RWPE2 (cell line): ENCODE measurements around the gene SV2B.

Experiments
- ATAC-seq: fragments of 200-7000 bp; cut with Tn5 transposase; 3 replicates; pipeline ENCODE4 v1.9.1; 2021; ENCODE audit warnings: low read depth
- DNase-seq: peaks from one replicate; pipeline ENCODE4 v3.0.0-alpha.2; 2020; ENCODE audit warnings: low spot score
- H3K27ac ChIP-seq: fragments of 450-650 bp; 2 replicates; pipeline ENCODE4 v1.5.1; 2017; ENCODE audit warnings: mild to moderate bottlenecking; ENCODE audit not compliant: poor library complexity, severe bottlenecking
- H3K27me3 ChIP-seq: fragments of 250-450 bp; sonication (Bioruptor Pico); 2 replicates; pipeline ENCODE4 v1.5.1; 2021; ENCODE audit warnings: mild to moderate bottlenecking, moderate library complexity; ENCODE audit not compliant: insufficient read depth, poor library complexity, severe bottlenecking
- H3K36me3 ChIP-seq: fragments of 250-450 bp; sonication (Bioruptor Pico); 2 replicates; pipeline ENCODE4 v1.5.1; 2020; ENCODE audit warnings: low read depth, mild to moderate bottlenecking, moderate library complexity
- H3K4me1 ChIP-seq: fragments of 250-450 bp; sonication (Bioruptor Pico); 2 replicates; pipeline ENCODE4 v1.5.1; 2021; ENCODE audit warnings: mild to moderate bottlenecking, moderate library complexity; ENCODE audit not compliant: insufficient read depth, poor library complexity, severe bottlenecking
- H3K4me3 ChIP-seq: fragments of 250-450 bp; sonication (Bioruptor Pico); 2 replicates; pipeline ENCODE4 v1.5.1; 2021; ENCODE audit warnings: mild to moderate bottlenecking, moderate library complexity; ENCODE audit not compliant: severe bottlenecking
- H3K9me3 ChIP-seq: fragments of 250-450 bp; sonication (Bioruptor Pico); 2 replicates; pipeline ENCODE4 v1.5.1; 2021; ENCODE audit warnings: mild to moderate bottlenecking, moderate library complexity; ENCODE audit not compliant: severe bottlenecking
- CTCF ChIP-seq: fragments of 450-650 bp; IDR thresholded peaks from one replicate; pipeline ENCODE4 v1.5.1; 2017; ENCODE audit warnings: mild to moderate bottlenecking, moderate library complexity; ENCODE audit not compliant: poor library complexity, severe bottlenecking

The SV2B gene

GRCh38 chr15:91068966-91069365 lies 31.1 kb upstream of the SV2B start:
- Histone ChIP-seq H3K4me3 (no peak overlapping the region), H3K9me3 (no peaks in the 10 kb centered on the region), H3K36me3 (no peaks in the 10 kb centered on the region), H3K27ac (no peak overlapping the region), H3K27me3 (no peaks in the 10 kb centered on the region), H3K4me1 (peaks cover 19% of the 10 kb centered on the region)
- no peak for DNase-seq
- no peak for ATAC-seq
- no peak for TF ChIP-seq CTCF

- no peaks in the 10 kb centered on the region for H3K27me3 ChIP-seq
- TF ChIP-seq CTCF = no peak
- DNase-seq (no peak), ATAC-seq (no peak)
- H3K9me3 ChIP-seq = no peaks in the 10 kb centered on the region
- H3K4me1 ChIP-seq = peaks cover 19% of the 10 kb centered on the region
- H3K36me3 ChIP-seq = no peaks in the 10 kb centered on the region
- H3K4me3 ChIP-seq = no peak overlapping the region
- H3K27ac ChIP-seq = no peak overlapping the region
These were observed 29.2 kb upstream of the SV2B start for GRCh38 chr15:91070872-91071271.

GRCh38 chr15:91072161-91072560 lies 27.9 kb upstream of the SV2B start:
- H3K27me3 ChIP-seq = no peaks in the 10 kb centered on the region
- no peak overlapping the region for H3K4me3 ChIP-seq
- DNase-seq (no peak), ATAC-seq (no peak)
- H3K9me3 ChIP-seq = no peaks in the 10 kb centered on the region
- peaks cover 12% of the 10 kb centered on the region for H3K4me1 ChIP-seq
- no peak overlapping the region for H3K27ac ChIP-seq
- TF ChIP-seq CTCF = no peak
- H3K36me3 ChIP-seq = no peaks in the 10 kb centered on the region

- Histone ChIP-seq H3K4me3 (no peak overlapping the region), H3K4me1 (peaks cover 3% of the 10 kb centered on the region), H3K9me3 (no peaks in the 10 kb centered on the region), H3K27me3 (no peaks in the 10 kb centered on the region), H3K36me3 (no peaks in the 10 kb centered on the region), H3K27ac (no peak overlapping the region)
- no peak for DNase-seq
- ATAC-seq = no peak
- no peak for TF ChIP-seq CTCF
These were observed 27.0 kb upstream of the SV2B start for GRCh38 chr15:91073077-91073476.

- Histone ChIP-seq H3K9me3 (no peaks in the 10 kb centered on the region), H3K27me3 (no peaks in the 10 kb centered on the region), H3K27ac (no peak overlapping the region), H3K4me3 (no peak overlapping the region), H3K36me3 (no peaks in the 10 kb centered on the region), H3K4me1 (no peaks in the 10 kb centered on the region)
- ATAC-seq (no peak), DNase-seq (no peak)
- no peak for TF ChIP-seq CTCF
These were observed 26.3 kb upstream of the SV2B start for GRCh38 chr15:91073768-91074167.
